Ectodermal cell (in vitro differentiated cells): ENCODE measurements around the gene FAM174C.

Experiments
- H3K27ac ChIP-seq: 2 replicates; pipeline ENCODE4 v1.7.0; 2013; ENCODE audit warnings: mild to moderate bottlenecking, low read depth, low read length; ENCODE audit not compliant: insufficient read depth, poor library complexity, severe bottlenecking
- H3K27me3 ChIP-seq: 2 replicates; pipeline ENCODE4 v1.7.0; 2013; ENCODE audit warnings: mild to moderate bottlenecking, low read length; ENCODE audit not compliant: insufficient read depth, control insufficient read depth, poor library complexity, severe bottlenecking
- H3K36me3 ChIP-seq: one replicate; pipeline ENCODE4 v1.7.0; 2013; ENCODE audit warnings: low read length; ENCODE audit not compliant: control insufficient read depth, insufficient read depth
- H3K4me1 ChIP-seq: one replicate; pipeline ENCODE4 v1.7.0; 2013; ENCODE audit warnings: low read length; ENCODE audit not compliant: control insufficient read depth, insufficient read depth
- H3K4me3 ChIP-seq: 2 replicates; pipeline ENCODE4 v1.7.0; 2013; ENCODE audit warnings: low read depth, low read length, control low read depth; ENCODE audit not compliant: insufficient read depth
- H3K9me3 ChIP-seq: 2 replicates; pipeline ENCODE4 v1.7.0; 2013; ENCODE audit warnings: mild to moderate bottlenecking, low read length, moderate library complexity; ENCODE audit not compliant: control insufficient read depth
- WGBS, 2 experiments: methylation state at CpG; one replicate each; pipeline ENCODE4 v1.1.7; 2013; ENCODE audit warnings: missing lambda C conversion rate in 2 of 2; 5-methylcytosine and 5-hydroxymethylcytosine counted together

FAM174C gene

DNA sequence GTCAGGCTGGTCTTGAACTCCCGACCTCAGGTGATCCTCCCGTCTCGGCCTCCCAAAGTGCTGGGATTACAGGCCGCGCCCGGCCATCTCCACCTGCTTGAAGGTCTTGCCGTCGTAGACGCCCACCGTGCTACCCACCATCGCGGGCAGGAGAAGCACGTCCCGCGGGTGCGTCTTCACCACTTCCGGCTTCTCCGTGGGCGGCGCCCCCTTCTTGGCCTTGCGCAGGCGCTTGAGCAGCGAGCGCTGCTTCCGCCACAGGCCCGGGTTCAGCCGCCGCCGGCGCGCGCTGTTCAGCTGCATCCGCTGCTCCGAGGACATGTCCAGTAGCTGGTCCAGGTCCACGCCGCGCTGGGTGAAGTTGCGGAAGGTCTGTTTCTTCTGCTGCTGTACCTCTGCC, 32.0 kb downstream of the FAM174C start:
- 94% methylated on average over 38 of the region's 38 CpGs for WGBS, 2 experiments
- Histone ChIP-seq H3K27ac (no peak overlapping the region), H3K4me3 (no peak overlapping the region), H3K4me1 (peaks cover 3% of the 10 kb centered on the region), H3K36me3 (no peaks in the 10 kb centered on the region), H3K27me3 (no peaks in the 10 kb centered on the region), H3K9me3 (no peaks in the 10 kb centered on the region)

DNA sequence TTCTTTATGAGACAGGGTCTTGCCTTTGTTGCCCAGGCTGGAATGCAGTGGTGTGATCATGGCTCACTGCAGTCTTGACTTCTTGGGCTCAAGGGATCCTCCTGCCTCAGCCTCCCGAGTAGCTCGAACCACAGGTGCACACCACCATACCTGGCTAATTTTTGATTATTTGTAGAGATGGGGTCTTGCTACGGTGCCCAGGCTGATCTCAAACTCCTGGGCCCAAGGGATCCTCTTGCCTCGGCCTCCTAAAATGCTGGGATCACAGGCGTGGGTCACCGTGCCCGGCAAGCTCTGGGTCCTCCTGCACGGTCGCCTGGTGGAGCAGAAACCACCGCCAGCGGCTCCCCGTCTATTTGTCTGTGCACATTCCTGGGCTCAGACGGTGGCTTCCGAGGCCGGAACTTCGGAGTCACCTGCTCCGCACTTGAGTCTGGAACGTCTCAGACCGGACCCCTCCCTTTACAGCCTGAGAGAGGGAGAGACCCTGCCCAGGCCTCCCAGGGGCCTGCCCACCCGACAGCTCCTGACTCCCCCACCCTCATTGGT, 32.5 kb downstream of the FAM174C start:
- H3K36me3 ChIP-seq, result no peaks in the 10 kb centered on the region
- 92 to 95% methylated on average over 20 of the region's 20 CpGs for WGBS, 2 experiments
- no peaks in the 10 kb centered on the region for H3K27me3 ChIP-seq
- no peak overlapping the region for H3K4me3 ChIP-seq
- peaks cover 3% of the 10 kb centered on the region for H3K4me1 ChIP-seq
- no peaks in the 10 kb centered on the region for H3K9me3 ChIP-seq
- H3K27ac ChIP-seq, result no peak overlapping the region

DNA sequence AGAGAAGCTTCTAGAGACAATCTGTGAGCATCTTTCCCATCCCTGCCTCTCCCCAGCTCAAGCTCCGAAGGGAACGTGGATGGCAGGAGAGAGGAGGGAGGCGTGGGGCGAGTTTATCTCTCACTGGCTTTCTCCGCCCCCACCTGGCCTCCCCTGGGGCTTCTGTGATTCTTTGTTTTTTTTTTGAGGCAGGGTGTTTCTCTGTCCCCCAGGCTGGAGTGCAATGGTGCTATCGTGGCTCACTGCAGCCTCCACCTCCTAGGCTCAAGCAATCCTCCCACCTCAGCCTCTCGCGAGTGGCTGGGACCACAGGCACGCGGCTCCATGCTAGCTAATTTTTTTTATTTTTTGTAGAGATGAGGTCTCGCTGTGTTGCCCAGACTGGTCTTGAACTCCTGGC, 33.4 kb downstream of the FAM174C start:
- peaks cover 10% of the 10 kb centered on the region for H3K4me1 ChIP-seq
- no peak overlapping the region for H3K4me3 ChIP-seq
- 71 to 72% methylated on average over 11 of the region's 11 CpGs for WGBS, 2 experiments
- H3K27me3 ChIP-seq, result no peaks in the 10 kb centered on the region
- no peaks in the 10 kb centered on the region for H3K36me3 ChIP-seq
- no peak overlapping the region for H3K27ac ChIP-seq
- H3K9me3 ChIP-seq, result no peaks in the 10 kb centered on the region

DNA sequence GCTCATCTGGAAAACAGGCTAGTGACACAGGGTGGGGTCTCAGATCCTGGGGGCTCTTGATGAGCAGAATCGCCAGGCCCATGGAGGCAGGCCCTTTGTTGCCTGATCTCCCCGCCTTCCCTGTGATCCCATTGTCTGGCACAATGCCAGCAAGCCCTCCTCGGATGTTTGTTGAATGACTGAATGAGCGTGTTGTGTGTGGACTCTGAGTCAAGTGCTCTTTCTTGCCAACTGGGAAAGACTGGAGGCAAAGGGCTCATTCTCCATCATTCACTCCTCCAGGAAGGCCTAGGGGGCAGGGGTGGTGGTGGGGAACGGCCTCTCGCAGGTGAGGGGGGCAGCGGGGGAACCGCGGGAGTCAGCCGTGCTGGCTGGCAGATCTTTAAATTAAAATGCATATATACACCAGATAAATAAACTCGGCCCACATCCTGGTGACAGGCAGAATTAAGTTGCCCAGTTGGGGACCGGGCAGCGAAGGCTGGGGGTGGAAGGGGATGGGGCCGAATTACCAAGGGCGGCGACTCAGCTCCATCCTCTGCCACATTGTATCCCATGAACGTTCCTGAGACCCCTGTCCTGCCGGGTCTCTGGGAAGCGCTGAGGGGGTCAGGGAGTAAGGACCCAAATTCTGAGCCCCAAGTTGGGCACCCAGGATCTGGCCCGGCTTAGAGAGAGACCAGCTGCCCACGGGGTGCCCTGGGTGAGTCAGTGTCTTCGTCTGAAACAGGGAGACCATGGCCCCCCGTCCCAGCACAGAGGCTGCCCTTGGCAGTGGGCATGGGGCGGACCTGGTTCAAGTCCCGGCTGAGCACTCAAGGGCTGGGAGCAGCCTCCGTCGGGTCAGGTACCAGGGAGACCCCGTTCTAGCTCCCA, 34.9 kb downstream of the FAM174C start:
- Histone ChIP-seq H3K27me3 (peaks cover under 1% of the 10 kb centered on the region), H3K4me3 (no peak overlapping the region), H3K27ac (no peak overlapping the region), H3K9me3 (no peaks in the 10 kb centered on the region), H3K36me3 (no peaks in the 10 kb centered on the region), H3K4me1 (peaks cover 10% of the 10 kb centered on the region)
- 85 to 87% methylated on average over 23 to 28 of the region's 28 CpGs for WGBS, 2 experiments

DNA sequence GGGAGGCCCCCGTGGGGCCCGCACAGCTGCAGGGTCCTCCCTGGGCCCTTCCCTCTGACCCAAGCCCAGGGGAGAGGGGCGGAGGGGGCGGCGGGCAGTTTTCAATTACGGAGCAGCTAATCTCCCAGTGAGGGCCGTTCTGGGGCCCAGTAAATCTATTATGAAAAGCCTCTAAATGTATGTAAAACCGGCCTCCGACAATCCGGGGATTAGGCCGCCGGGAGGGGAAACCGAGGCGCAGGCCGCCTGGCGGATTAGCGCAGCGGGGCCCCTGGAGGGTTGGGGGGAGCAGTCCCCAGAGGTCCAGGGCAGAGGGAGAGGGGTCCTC, 35.5 kb downstream of the FAM174C start:
- H3K9me3 ChIP-seq, result no peaks in the 10 kb centered on the region
- peaks cover 6% of the 10 kb centered on the region for H3K27me3 ChIP-seq
- no peak overlapping the region for H3K27ac ChIP-seq
- H3K4me1 ChIP-seq, result peaks cover 10% of the 10 kb centered on the region
- no peak overlapping the region for H3K4me3 ChIP-seq
- no peaks in the 10 kb centered on the region for H3K36me3 ChIP-seq
- WGBS, 2 experiments, result 73 to 82% methylated on average over 18 of the region's 18 CpGs

DNA sequence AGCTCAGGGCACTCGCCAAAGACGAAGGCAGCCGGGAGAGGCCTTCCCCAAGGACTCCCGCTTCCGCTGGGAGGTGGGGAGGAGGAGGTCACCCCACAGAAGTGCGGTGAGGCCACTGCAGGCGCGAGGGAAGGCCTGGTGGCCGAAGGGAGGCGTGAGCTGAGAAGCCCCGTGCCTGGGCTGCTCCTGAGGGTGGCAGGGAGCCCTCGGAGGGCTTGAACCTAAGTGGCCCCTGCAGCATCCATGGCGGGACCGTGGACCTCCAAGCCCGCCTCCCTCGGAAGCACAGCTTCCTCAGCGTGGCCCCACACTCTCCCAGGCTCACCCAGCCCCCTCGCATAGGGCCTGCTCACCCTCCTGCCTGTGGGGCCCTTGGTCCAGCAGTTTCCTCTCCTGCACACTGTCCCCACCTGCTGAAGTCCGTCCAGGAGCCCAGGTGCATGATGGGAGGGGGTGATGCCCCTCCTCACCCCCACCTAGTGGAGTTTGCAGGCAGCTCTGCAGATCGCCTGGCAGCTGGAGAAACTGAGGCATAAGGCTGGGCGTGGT, 36.3 kb downstream of the FAM174C start:
- peaks cover 14% of the 10 kb centered on the region for H3K27me3 ChIP-seq
- H3K9me3 ChIP-seq, result no peaks in the 10 kb centered on the region
- no peak overlapping the region for H3K27ac ChIP-seq
- H3K4me3 ChIP-seq, result no peak overlapping the region
- no peaks in the 10 kb centered on the region for H3K36me3 ChIP-seq
- H3K4me1 ChIP-seq, result peaks cover 10% of the 10 kb centered on the region
- WGBS, 2 experiments, result 81% methylated on average over 21 of the region's 21 CpGs

DNA sequence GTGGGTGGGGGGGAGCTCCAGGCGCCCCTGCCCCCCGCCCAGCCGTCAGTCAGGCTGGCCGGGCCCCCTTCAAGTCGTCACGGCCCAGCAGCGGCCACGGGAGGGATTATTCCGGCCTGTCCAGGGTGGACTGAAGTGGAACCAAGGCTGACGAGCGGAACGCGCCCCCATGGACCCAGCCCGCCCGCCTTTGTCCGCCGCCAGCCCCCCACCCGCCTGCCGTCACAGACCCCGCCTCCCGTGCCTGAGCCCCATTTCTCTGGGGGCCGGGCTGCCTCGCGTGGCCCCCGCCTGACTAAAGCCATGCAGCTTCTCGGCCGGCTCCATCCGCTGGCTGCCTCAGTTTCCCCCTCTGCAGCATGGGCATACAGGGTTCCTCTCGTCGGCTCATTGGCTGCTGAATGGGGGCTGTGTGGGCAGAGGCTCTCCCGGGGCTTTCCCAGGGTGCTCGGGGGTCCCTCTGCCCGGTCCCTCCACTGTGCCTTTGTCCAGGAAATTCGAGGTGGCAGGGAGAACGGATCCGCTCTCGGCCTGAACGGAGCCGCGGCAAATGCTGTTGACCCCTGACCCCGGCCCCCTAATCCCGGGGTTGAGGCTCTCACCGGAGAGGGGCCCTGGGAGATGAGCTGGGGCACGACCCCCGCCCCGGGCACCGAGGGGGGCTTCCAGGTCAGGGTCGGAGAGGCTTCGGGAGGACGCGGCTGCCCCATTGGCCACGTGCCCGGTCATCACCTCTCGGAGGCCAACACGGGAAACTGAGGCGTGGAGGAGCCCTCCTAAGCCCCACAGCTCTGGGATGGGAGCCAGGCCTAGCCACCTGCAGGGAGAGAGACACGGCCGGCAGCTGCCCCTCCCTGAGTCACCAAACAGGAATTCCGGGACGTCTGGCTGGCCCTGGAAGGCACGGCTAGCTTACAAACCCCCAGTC, 37.7 kb downstream of the FAM174C start:
- no peaks in the 10 kb centered on the region for H3K9me3 ChIP-seq
- H3K4me3 ChIP-seq, result no peak overlapping the region
- peak overlapping the region; percentile 36 for H3K27ac ChIP-seq
- H3K27me3 ChIP-seq, result peaks cover 21% of the 10 kb centered on the region
- WGBS, 2 experiments, result 79 to 83% methylated on average over 61 of the region's 61 CpGs
- H3K4me1 ChIP-seq, result peaks cover 10% of the 10 kb centered on the region
- H3K36me3 ChIP-seq, result no peaks in the 10 kb centered on the region

DNA sequence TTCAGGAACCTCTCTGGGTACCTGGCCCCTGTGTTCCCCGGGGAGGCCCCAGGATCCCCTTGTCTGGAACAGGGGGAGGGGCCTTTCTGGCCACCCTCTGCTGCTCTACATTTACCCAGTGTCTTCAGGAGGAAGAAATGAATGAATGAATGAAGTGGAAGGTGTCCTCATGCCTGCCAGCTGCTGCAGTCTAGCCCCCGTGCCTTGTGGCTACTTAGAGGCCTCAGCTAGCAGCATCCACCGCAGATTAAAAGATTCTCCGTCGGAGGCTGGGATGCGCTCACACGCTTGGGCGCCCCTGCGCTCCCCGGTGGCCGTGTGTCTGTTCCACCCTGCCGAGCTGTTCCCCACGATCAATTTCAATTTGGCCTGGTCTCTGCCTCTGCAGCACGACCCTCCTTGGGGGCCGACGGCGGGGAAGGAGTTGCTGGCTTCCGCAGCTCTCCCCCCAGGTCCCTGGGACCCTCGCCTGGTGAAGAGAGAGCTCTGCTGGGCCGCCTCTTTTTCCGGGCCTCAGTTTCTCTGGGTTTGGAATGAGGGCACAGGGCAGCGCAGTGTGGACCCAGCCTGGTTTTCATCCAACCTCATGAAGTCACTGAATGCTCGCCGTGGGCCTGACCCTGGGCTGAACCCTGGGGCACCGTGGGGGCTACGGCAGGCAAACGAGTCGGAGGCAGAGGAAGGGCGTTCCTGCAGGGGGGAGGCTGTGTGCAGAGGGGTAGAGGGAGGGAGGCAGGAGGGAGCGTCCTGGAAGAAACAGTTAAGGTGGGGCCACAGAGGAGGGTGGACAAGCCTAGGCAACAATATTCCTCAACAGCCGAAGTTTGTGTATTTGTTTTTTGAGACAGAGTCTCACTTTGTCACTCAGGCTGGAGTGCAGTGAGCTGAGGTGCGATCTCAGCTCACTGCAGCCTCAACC, 38.6 kb downstream of the FAM174C start:
- no peak overlapping the region for H3K27ac ChIP-seq
- H3K4me1 ChIP-seq, result peaks cover 17% of the 10 kb centered on the region
- WGBS, 2 experiments, result 79 to 82% methylated on average over 32 of the region's 32 CpGs
- no peak overlapping the region for H3K4me3 ChIP-seq
- no peaks in the 10 kb centered on the region for H3K36me3 ChIP-seq
- no peaks in the 10 kb centered on the region for H3K9me3 ChIP-seq
- H3K27me3 ChIP-seq, result peaks cover 21% of the 10 kb centered on the region

DNA sequence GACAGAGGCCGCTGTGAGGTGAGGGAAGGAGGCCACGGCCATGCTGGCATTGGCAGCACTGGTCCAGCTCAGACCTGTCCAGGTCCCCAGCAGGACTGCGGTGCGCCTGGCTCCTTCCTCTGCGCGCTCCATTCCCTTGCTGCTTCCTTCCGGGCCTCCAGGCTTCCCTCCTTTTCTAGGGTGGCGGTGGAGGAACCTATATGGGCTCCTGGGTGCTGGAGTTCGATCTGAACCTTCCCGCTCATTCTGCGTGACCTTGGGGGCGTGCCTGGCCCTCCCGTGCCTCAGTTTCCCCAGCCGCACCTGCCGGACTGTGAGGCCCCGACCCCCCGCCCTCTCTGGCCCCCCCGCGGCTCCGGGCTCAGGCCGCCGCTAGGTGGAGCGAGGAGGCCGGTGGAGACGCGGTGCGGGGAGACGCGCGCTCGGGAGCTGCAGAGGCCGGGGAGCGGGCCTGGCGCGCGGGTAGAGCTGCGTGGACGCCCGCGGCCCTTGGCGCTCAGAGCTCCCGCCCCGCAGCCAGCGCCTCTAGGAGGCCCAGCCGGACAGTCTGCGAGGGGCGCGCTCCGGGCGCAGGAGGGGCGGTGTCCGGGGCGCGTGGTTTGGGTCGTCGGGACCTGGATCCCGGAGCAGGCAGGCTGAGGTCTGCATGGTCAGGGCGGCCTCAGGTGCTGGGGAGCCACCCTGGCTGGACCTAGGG, 40.3 kb downstream of the FAM174C start:
- no peak overlapping the region for H3K27ac ChIP-seq

More for the DNA sequence above, 40.3 kb downstream of the FAM174C start:
- no peaks in the 10 kb centered on the region for H3K9me3 ChIP-seq
- H3K27me3 ChIP-seq, result peaks cover 21% of the 10 kb centered on the region
- 18 to 19% methylated on average over 58 of the region's 58 CpGs for WGBS, 2 experiments
- H3K36me3 ChIP-seq, result no peaks in the 10 kb centered on the region
- H3K4me1 ChIP-seq, result peaks cover 17% of the 10 kb centered on the region
- H3K4me3 ChIP-seq, result peak overlapping the region; percentile 12
